Activated CD4-positive, alpha-beta T cell treated with anti-CD3 and anti-CD28 coated beads, Interleukin-2, amount 50 U/mL, for 48 hours (primary cell): ENCODE data around the gene TMEM117.
"Not testable (repeated sequence)": the region's sequence is repeated elsewhere in the genome, so short reads cannot be mapped to it uniquely, and the experiment has no call there.

Source experiments
- DNase-seq, 2 experiments: peaks; one replicate each; pipeline ENCODE4 v3.0.0-alpha.2; 2020

The TMEM117 gene

GRCh38 chr12:43841253-43841652, 5.4 kb downstream of the TMEM117 start:
- no peak for DNase-seq

- no peak for DNase-seq
Observed at GRCh38 chr12:43842259-43842658, 6.4 kb downstream of the TMEM117 start.

GRCh38 chr12:43847425-43848225, 11.7 kb downstream of the TMEM117 start:
- DNase-seq, result not testable (repeated sequence)

- no peak for DNase-seq
Observed at GRCh38 chr12:43848226-43848507, 12.3 kb downstream of the TMEM117 start.

GRCh38 chr12:43848786-43849185, 12.9 kb downstream of the TMEM117 start:
- DNase-seq, result no peak

GRCh38 chr12:43852744-43853143, 16.9 kb downstream of the TMEM117 start:
- DNase-seq, result no peak

GRCh38 chr12:43856972-43857371, 21.1 kb downstream of the TMEM117 start:
- DNase-seq, result no peak

GRCh38 chr12:43858096-43858495, 22.2 kb downstream of the TMEM117 start:
- no peak for DNase-seq

GRCh38 chr12:43858991-43859390, 23.1 kb downstream of the TMEM117 start:
- no peak for DNase-seq

GRCh38 chr12:43861015-43861839, 25.3 kb downstream of the TMEM117 start:
- no peak for DNase-seq

GRCh38 chr12:43861840-43862150, 25.9 kb downstream of the TMEM117 start:
- no peak for DNase-seq

GRCh38 chr12:43863770-43864366, 28.0 kb downstream of the TMEM117 start:
- DNase-seq, result no peak

GRCh38 chr12:43864557-43864956, 28.7 kb downstream of the TMEM117 start:
- not testable (repeated sequence) for DNase-seq

GRCh38 chr12:43869184-43869583, 33.3 kb downstream of the TMEM117 start:
- DNase-seq, result no peak

- DNase-seq, result not testable (repeated sequence)
Observed at GRCh38 chr12:43869765-43870164, 33.9 kb downstream of the TMEM117 start.

- not testable (repeated sequence) for DNase-seq
Observed at GRCh38 chr12:43871258-43871657, 35.4 kb downstream of the TMEM117 start.

- DNase-seq, result no peak
Observed at GRCh38 chr12:43872396-43872795, 36.5 kb downstream of the TMEM117 start.

- DNase-seq, result no peak
Observed at GRCh38 chr12:43878050-43878449, 42.2 kb downstream of the TMEM117 start.

GRCh38 chr12:43880547-43880946, 44.7 kb downstream of the TMEM117 start:
- no peak for DNase-seq

GRCh38 chr12:43882578-43883178, 46.8 kb downstream of the TMEM117 start:
- peak; percentile 3 to 10 for DNase-seq

- DNase-seq, result no peak
Observed at GRCh38 chr12:43883311-43883710, 47.4 kb downstream of the TMEM117 start.

- no peak for DNase-seq
Observed at GRCh38 chr12:43883748-43884147, 47.9 kb downstream of the TMEM117 start.

GRCh38 chr12:43884683-43885410, 49.0 kb downstream of the TMEM117 start:
- DNase-seq, result no peak
